ENCODE results near the gene XRCC6.
"Not testable (repeated sequence)": the region's sequence is repeated elsewhere in the genome, so short reads cannot be mapped to it uniquely, and the experiment has no call there.

Gene XRCC6

DNA sequence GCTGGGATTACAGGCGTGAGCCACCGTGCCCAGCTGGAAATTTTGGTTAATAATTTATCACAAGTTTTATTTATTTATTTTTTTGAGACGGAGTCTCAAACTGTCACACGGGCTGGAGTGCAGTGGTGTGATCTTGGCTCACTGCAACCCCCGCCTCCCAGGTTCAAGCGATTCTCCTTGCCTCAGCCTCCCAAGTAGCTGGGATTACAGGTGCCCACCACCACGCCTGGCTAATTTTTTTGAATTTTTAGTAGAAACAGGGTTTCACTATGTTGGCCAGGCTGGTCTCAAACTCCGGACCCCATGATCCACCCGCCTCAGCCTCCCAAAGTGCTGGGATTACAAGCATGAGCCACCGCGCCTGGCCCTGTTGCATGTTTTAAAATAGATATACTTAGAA lies 65.8 kb downstream of the XRCC6 start:
- not testable (repeated sequence) for H3K4me3 ChIP-seq (ENCODE audit: low read depth in 1 of 2, low read length in 2 of 2); H3K27ac ChIP-seq (ENCODE audit: low read length); H3K27me3 ChIP-seq (ENCODE audit: low read depth, low read length); H3K4me1 ChIP-seq (ENCODE audit: control insufficient read depth in 1 of 2, insufficient read depth in 2 of 2, low read length in 2 of 2); H3K9me3 ChIP-seq (ENCODE audit: control insufficient read depth in 1 of 2, low read length in 2 of 2); H3K36me3 ChIP-seq (ENCODE audit: control insufficient read depth in 1 of 2, insufficient read depth in 2 of 2, low read length in 2 of 2)

DNA sequence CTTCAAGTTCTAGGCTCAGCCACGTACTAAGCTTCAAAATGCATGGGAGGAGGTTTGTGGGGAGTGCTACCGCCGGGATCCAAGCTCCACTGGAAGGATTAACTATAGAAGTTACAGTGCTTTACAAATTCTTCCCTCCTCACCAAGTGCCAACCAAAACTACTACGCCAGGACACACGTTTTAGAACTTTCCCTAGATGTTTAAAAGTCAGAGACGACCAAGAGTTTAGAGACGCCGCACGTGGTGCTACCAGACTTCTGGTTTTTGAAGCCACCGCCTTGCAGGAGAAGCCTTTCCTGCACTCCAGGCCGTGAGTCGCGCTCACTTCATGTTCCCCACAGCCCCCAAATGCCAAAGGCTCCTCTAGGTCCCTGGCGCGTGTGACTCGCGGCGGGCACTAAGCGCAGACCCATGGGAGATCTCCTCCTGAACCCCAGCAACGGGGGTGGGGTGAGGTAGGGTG lies 66.8 kb downstream of the XRCC6 start:
- H3K27ac ChIP-seq (ENCODE audit: low read length): peak overlapping the region; percentile 90
- H3K9me3 ChIP-seq (ENCODE audit: control insufficient read depth in 1 of 2, low read length in 2 of 2): no peaks in the 10 kb centered on the region
- no peaks in the 10 kb centered on the region for H3K36me3 ChIP-seq (ENCODE audit: control insufficient read depth in 1 of 2, insufficient read depth in 2 of 2, low read length in 2 of 2)
- no peaks in the 10 kb centered on the region for H3K27me3 ChIP-seq (ENCODE audit: low read depth, low read length)
- H3K4me1 ChIP-seq (ENCODE audit: control insufficient read depth in 1 of 2, insufficient read depth in 2 of 2, low read length in 2 of 2): peaks cover 6 to 9% of the 10 kb centered on the region in 2 donors
- H3K4me3 ChIP-seq (ENCODE audit: low read depth in 1 of 2, low read length in 2 of 2): peak overlapping the region; percentile 67 to 76

DNA sequence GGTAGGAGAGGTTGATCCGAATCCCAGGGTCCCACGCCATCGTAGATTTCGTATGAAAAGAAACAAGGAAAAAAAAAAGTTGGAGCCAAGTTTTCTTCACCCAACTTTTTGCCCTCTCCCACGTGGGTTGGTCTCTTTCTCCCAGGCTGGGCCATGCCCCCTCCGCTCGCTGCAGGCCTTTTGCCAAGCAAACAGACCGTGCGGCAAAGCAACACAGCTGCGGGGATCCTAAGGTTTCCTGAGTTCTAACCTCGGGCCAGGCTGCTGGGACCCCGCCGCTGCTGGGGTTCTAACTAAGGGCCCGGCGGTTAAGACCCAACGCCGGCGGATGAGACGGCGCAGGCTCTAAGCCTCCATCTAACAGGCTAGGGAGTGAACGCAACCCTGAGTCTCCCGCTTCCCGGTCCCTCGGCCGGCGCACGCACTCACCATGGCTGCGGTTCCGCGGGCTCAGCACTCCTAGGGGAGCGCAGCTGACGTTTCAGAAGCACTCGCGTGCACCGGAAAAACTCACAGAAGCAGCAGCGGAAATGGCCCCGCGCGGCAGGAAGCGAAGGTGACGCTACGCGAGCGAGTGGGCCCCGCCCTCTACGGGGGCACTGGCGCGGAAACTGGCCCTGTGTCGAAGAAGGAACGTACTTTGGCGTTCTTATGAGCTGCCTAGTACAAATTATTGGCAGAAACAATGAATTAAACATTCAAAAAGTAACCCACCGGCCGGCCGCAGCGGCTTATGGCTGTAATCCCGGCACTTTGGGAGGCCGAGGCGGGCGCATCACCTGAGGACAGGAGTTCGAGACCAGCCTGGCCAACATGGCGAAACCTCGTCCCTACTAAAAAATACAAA lies 67.5 kb downstream of the XRCC6 start, which contains the start of gene SNU13:
TSS of gene SNU13 (minus strand) at position 503 of the 847 bp plus-strand sequence. CDS start at position 432, 71 bp downstream.
- Histone ChIP-seq H3K36me3 (ENCODE audit: control insufficient read depth in 1 of 2, insufficient read depth in 2 of 2, low read length in 2 of 2) (peaks cover 0 to 4% of the 10 kb centered on the region in 2 donors), H3K27me3 (ENCODE audit: low read depth, low read length) (no peaks in the 10 kb centered on the region), H3K9me3 (ENCODE audit: control insufficient read depth in 1 of 2, low read length in 2 of 2) (no peaks in the 10 kb centered on the region), H3K4me1 (ENCODE audit: control insufficient read depth in 1 of 2, insufficient read depth in 2 of 2, low read length in 2 of 2) (peaks cover 6 to 9% of the 10 kb centered on the region in 2 donors), H3K4me3 (ENCODE audit: low read depth in 1 of 2, low read length in 2 of 2) (peak within 1 kb of the TSS; percentile 67 to 76), H3K27ac (ENCODE audit: low read length) (peak within 1 kb of the TSS; percentile 90)

DNA sequence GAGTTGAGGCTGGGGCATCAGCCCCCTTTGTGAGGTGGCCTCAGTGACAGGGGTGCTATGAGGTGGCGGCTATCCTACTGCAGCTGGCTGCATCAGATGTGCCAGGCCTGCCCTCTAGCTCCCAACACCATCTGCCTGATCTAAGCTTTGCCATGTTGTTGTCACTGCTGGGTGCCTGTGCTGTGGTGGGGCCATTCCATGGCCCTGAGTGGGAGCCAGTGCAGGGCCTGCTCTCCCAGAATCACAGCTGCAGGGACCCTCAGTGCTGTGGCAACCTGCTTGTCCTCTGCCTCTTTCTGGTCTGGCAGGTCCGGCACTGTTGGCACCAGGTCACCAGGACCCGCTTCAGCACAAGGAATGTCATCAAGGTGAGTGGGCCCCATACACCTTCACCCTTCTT lies 69.4 kb downstream of the XRCC6 start:
- H3K4me3 ChIP-seq (ENCODE audit: low read depth in 1 of 2, low read length in 2 of 2): no peak overlapping the region
- H3K9me3 ChIP-seq (ENCODE audit: control insufficient read depth in 1 of 2, low read length in 2 of 2): no peaks in the 10 kb centered on the region
- H3K36me3 ChIP-seq (ENCODE audit: control insufficient read depth in 1 of 2, insufficient read depth in 2 of 2, low read length in 2 of 2): peaks cover 0 to 11% of the 10 kb centered on the region in 2 donors
- peaks cover 6 to 9% of the 10 kb centered on the region in 2 donors for H3K4me1 ChIP-seq (ENCODE audit: control insufficient read depth in 1 of 2, insufficient read depth in 2 of 2, low read length in 2 of 2)
- H3K27me3 ChIP-seq (ENCODE audit: low read depth, low read length): no peaks in the 10 kb centered on the region
- H3K27ac ChIP-seq (ENCODE audit: low read length): no peak overlapping the region

DNA sequence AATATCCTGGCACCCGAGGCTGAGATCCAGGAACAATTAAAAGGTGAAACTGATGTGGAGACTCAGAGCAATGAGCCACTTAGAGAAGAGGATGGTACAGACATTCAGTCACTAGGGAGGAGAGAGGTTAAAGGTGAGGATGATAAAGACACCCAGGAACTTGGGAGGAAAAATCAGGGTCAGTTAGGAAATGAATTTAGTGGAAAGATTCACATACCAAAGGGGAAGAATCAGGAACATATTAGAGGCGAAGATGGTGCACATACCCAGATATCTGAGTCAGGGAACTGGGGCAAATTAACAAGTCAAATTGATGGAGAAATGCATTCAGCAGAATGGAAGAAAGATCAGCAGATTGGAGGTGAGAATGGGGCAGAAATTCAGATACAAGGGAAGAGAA lies 74.1 kb downstream of the XRCC6 start:
- Histone ChIP-seq H3K36me3 (ENCODE audit: control insufficient read depth in 1 of 2, insufficient read depth in 2 of 2, low read length in 2 of 2) (peaks cover 0 to 11% of the 10 kb centered on the region in 2 donors), H3K9me3 (ENCODE audit: control insufficient read depth in 1 of 2, low read length in 2 of 2) (no peaks in the 10 kb centered on the region), H3K27ac (ENCODE audit: low read length) (no peak overlapping the region), H3K27me3 (ENCODE audit: low read depth, low read length) (no peaks in the 10 kb centered on the region), H3K4me1 (ENCODE audit: control insufficient read depth in 1 of 2, insufficient read depth in 2 of 2, low read length in 2 of 2) (peaks cover 3 to 15% of the 10 kb centered on the region in 2 donors), H3K4me3 (ENCODE audit: low read depth in 1 of 2, low read length in 2 of 2) (no peak overlapping the region)

DNA sequence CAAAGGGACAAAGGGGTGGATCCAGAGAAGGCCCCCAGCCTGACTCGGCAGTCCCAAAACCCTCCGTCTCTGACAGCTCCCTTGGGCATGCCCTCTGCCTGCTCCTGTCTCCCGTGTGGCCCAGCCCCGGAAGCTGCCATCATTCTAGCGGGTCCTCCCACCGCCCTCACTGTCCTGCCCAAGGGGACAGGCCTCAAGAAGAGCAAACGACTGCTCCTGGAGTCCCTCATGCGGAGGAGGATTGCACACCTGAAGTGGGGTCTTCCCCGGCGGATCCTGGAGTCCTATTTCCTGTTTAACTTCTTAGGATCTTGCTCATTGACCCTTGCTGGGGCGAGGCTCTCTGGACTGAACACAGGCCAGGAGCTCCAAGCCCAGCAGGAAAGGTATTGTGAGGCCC lies 75.6 kb downstream of the XRCC6 start:
- H3K4me1 ChIP-seq (ENCODE audit: control insufficient read depth in 1 of 2, insufficient read depth in 2 of 2, low read length in 2 of 2): peaks cover 3 to 15% of the 10 kb centered on the region in 2 donors
- H3K27ac ChIP-seq (ENCODE audit: low read length): no peak overlapping the region
- H3K36me3 ChIP-seq (ENCODE audit: control insufficient read depth in 1 of 2, insufficient read depth in 2 of 2, low read length in 2 of 2): peaks cover 0 to 11% of the 10 kb centered on the region in 2 donors
- H3K4me3 ChIP-seq (ENCODE audit: low read depth in 1 of 2, low read length in 2 of 2): no peak overlapping the region
- H3K27me3 ChIP-seq (ENCODE audit: low read depth, low read length): no peaks in the 10 kb centered on the region
- H3K9me3 ChIP-seq (ENCODE audit: control insufficient read depth in 1 of 2, low read length in 2 of 2): no peaks in the 10 kb centered on the region

DNA sequence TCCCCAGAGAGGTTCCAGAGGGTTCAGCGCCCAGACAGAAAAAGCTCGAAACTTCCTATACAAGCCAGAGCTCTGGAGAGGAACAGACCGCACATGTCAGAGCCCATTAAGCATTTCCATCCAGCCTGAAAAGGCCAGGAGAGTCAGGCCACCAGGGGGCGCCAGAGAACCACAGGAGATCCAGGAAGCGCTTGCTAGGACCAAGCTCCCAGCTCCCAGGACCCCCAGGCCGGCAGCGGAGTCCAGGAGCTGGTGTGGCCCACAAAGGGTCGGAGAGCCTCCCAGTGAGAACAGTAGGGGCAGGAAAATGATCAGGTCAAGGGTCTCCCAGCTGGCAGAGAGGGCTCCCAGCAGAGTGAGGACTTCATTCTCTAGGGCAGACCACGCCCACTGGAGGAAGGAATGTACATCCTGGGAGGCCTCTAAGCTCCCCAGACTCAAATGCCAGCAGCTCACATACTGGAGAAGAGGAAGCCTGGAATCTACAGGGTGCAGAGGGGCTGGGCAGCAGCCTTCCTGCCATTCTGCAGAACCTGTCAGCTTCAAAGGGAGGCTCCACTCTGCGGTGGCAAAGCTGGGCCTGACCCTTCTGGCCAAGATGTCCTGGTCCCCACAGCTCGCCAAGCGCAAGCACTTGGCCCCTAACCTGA lies 76.2 kb downstream of the XRCC6 start:
- Histone ChIP-seq H3K27ac (ENCODE audit: low read length) (no peak overlapping the region), H3K9me3 (ENCODE audit: control insufficient read depth in 1 of 2, low read length in 2 of 2) (no peaks in the 10 kb centered on the region), H3K36me3 (ENCODE audit: control insufficient read depth in 1 of 2, insufficient read depth in 2 of 2, low read length in 2 of 2) (peaks cover 0 to 11% of the 10 kb centered on the region in 2 donors), H3K4me1 (ENCODE audit: control insufficient read depth in 1 of 2, insufficient read depth in 2 of 2, low read length in 2 of 2) (peaks cover 3 to 15% of the 10 kb centered on the region in 2 donors), H3K27me3 (ENCODE audit: low read depth, low read length) (no peaks in the 10 kb centered on the region), H3K4me3 (ENCODE audit: low read depth in 1 of 2, low read length in 2 of 2) (peak overlapping the region; percentile 45 to 50)

DNA sequence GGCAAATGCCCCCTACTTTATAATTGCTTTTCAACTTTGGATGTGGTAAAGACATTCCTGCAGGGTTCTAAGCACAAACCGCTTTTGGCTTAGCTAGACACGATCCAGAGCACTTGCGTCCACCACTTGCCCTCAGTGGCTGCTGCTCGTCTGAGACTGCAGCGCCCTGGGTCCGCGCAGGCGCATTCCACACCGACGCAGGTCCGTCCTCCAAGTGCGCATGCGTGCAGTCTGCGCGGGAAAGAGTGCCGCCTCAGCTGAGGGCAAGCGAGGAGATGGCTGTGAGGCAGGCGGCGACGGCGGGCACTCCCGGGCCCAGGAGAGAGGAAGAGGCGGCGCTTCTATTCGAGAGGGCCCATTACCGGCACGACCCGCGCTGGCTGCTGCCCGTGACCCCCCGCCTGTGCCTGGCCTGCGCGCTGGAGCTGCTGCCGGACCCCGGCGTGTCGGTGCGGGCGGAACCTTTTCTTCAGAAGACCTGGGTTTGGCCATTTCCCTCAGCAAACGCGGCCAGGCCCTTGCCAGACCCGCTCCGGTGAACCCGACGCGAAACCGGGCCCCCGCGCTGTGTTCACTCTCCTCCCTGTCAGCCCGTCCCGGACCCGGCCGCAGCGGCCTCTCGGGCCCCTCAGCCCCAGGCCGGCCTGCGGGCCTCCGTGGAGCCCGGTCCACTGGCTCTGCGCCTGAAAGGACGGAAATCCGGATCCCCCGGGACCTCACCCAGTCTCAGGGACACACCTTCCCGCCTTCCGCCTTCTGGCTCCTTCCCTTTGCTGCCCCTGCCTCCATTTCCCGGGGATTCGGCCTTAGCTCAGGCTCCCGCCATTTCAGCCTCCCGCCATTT lies 78.4 kb downstream of the XRCC6 start, which contains the start of gene MEI1:
TSS of gene MEI1 (plus strand) at position 240 of the 844 bp plus-strand sequence. CDS start at position 276, 36 bp downstream.
- Histone ChIP-seq H3K36me3 (ENCODE audit: control insufficient read depth in 1 of 2, insufficient read depth in 2 of 2, low read length in 2 of 2) (no peaks in the 10 kb centered on the region), H3K9me3 (ENCODE audit: control insufficient read depth in 1 of 2, low read length in 2 of 2) (no peaks in the 10 kb centered on the region), H3K27ac (ENCODE audit: low read length) (no peak within 1 kb of the TSS), H3K27me3 (ENCODE audit: low read depth, low read length) (no peaks in the 10 kb centered on the region), H3K4me3 (ENCODE audit: low read depth in 1 of 2, low read length in 2 of 2) (peak within 1 kb of the TSS; percentile 13 to 37), H3K4me1 (ENCODE audit: control insufficient read depth in 1 of 2, insufficient read depth in 2 of 2, low read length in 2 of 2) (peaks cover 3 to 15% of the 10 kb centered on the region in 2 donors)

DNA sequence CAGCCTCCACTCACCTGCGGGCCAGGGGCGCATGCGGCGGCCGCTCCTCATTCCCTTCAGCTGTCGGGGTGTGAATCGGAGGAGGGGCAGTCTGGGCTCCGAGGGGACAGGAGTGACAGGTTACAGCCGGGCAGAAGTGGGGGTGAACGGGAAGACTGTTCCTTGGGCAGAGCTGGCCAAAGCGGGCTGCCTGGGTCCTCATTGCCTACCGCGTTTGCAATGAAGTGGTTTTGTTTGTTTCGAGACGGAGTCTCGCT lies 78.9 kb downstream of the XRCC6 start:
- Histone ChIP-seq H3K4me3 (ENCODE audit: low read depth in 1 of 2, low read length in 2 of 2) (no peak overlapping the region), H3K4me1 (ENCODE audit: control insufficient read depth in 1 of 2, insufficient read depth in 2 of 2, low read length in 2 of 2) (peaks cover 3 to 15% of the 10 kb centered on the region in 2 donors), H3K9me3 (ENCODE audit: control insufficient read depth in 1 of 2, low read length in 2 of 2) (no peaks in the 10 kb centered on the region), H3K27me3 (ENCODE audit: low read depth, low read length) (no peaks in the 10 kb centered on the region), H3K27ac (ENCODE audit: low read length) (no peak overlapping the region), H3K36me3 (ENCODE audit: control insufficient read depth in 1 of 2, insufficient read depth in 2 of 2, low read length in 2 of 2) (no peaks in the 10 kb centered on the region)

DNA sequence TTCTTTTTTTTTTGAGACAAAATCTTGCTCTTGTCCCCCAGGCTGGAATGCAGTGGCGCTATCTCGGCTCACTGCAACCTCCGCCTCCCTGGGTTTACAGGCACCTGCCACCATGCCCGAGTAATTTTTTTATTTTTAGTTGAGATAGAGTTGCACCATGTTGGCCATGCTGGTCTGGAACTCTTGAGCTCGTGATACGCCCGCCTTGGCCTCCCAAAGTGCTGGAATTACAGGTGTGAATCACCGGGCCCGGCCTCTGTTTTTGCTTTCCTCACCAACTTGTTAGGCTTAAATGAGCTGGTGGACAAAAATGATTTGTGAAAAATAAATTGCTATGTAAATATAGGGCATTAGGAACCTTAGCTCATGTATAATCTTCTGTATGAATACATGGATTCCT lies 81.7 kb downstream of the XRCC6 start:
- Histone ChIP-seq H3K4me3 (ENCODE audit: low read depth in 1 of 2, low read length in 2 of 2) (no peak overlapping the region), H3K36me3 (ENCODE audit: control insufficient read depth in 1 of 2, insufficient read depth in 2 of 2, low read length in 2 of 2) (no peaks in the 10 kb centered on the region), H3K27ac (ENCODE audit: low read length) (no peak overlapping the region), H3K4me1 (ENCODE audit: control insufficient read depth in 1 of 2, insufficient read depth in 2 of 2, low read length in 2 of 2) (peaks cover 0 to 8% of the 10 kb centered on the region in 2 donors), H3K9me3 (ENCODE audit: control insufficient read depth in 1 of 2, low read length in 2 of 2) (no peaks in the 10 kb centered on the region), H3K27me3 (ENCODE audit: low read depth, low read length) (no peaks in the 10 kb centered on the region)

DNA sequence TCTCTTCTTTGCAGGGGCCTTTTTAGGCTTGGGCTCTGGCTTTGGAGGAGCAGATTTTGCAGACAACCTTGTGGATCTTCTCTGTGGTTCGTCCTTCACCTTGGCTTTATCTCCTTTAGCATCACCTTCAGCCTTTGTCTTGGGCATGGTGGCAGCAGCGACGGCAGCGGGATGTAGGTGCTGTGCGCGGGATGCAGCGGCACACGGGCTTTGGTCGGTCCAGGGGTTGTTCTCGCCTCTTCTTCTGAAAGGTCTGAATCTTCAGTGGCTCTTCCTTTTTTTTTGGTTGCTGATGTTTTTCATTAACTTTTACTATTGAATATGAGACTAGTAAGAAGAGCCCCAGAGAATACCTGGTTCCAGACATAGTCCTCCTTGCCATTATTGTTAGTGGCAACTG lies 88.2 kb downstream of the XRCC6 start:
- Histone ChIP-seq H3K9me3 (ENCODE audit: control insufficient read depth in 1 of 2, low read length in 2 of 2) (no peaks in the 10 kb centered on the region), H3K27ac (ENCODE audit: low read length) (no peak overlapping the region), H3K27me3 (ENCODE audit: low read depth, low read length) (no peaks in the 10 kb centered on the region), H3K4me3 (ENCODE audit: low read depth in 1 of 2, low read length in 2 of 2) (no peak overlapping the region), H3K4me1 (ENCODE audit: control insufficient read depth in 1 of 2, insufficient read depth in 2 of 2, low read length in 2 of 2) (no peaks in the 10 kb centered on the region), H3K36me3 (ENCODE audit: control insufficient read depth in 1 of 2, insufficient read depth in 2 of 2, low read length in 2 of 2) (no peaks in the 10 kb centered on the region)
